ENCODE data around the gene FPR3.

- TF ChIP-seq POLR2A (IDR thresholded peaks at IDR 0.05): no peak
- TF ChIP-seq, protein P1, sequence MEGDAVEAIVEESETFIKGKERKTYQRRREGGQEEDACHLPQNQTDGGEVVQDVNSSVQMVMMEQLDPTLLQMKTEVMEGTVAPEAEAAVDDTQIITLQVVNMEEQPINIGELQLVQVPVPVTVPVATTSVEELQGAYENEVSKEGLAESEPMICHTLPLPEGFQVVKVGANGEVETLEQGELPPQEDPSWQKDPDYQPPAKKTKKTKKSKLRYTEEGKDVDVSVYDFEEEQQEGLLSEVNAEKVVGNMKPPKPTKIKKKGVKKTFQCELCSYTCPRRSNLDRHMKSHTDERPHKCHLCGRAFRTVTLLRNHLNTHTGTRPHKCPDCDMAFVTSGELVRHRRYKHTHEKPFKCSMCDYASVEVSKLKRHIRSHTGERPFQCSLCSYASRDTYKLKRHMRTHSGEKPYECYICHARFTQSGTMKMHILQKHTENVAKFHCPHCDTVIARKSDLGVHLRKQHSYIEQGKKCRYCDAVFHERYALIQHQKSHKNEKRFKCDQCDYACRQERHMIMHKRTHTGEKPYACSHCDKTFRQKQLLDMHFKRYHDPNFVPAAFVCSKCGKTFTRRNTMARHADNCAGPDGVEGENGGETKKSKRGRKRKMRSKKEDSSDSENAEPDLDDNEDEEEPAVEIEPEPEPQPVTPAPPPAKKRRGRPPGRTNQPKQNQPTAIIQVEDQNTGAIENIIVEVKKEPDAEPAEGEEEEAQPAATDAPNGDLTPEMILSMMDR (IDR thresholded peaks at IDR 0.05): no peak
- TF ChIP-seq POLR2AphosphoS5 (IDR thresholded peaks at IDR 0.05): no peak
- TF ChIP-seq EP300 (IDR thresholded peaks at IDR 0.05; ENCODE audit: low read depth): no peak
Observed at GRCh38 chr19:51800473-51801244, 5.7 kb downstream of the FPR3 start.

All from transverse colon (tissue), 4 donors.